IMR-90 (cell line): ENCODE results near the gene SH2D1B. TPM values are rescaled to one million over a fixed set of nuclear protein-coding genes. Genes with fewer than 3 reads are reported as not detected.
"Not testable (repeated sequence)": the region's sequence is repeated elsewhere in the genome, so short reads cannot be mapped to it uniquely, and the experiment has no call there.

ENCODE experiments used
- ATAC-seq: fragments of 200-7000 bp; cut with Tn5 transposase; 2 replicates; pipeline ENCODE4 v1.9.1; 2020; ENCODE audit warnings: low read depth, mild to moderate bottlenecking, moderate library complexity
- BruUV-seq: library from RNA; stranded (reverse); fragments of 400-500 nt; replicated peaks from 2 replicates; lab custom pipeline; 2021; lab: Mats Ljungman, UMichigan
- CTCF ChIA-PET: fragments of 300-600 bp; formaldehyde crosslinking; extraction: SDS; loops from one replicate; lab custom pipeline; 2021; ENCODE audit warnings: antibody characterized with exemption; lab: Yijun Ruan, JAX
- POLR2A ChIA-PET: fragments of 300-600 bp; sonication (Branson Sonifier 250); formaldehyde crosslinking; loops from one replicate; lab custom pipeline; 2022; ENCODE audit warnings: antibody characterized with exemption; ENCODE audit not compliant: unreplicated experiment; lab: Charles Lee
- DNase-seq: peaks from one replicate; pipeline ENCODE4 v3.0.0; 2013
- H2AFZ ChIP-seq: replicated peaks from 2 replicates; pipeline ENCODE3; 2013; ENCODE audit warnings: low read length, mild to moderate bottlenecking; ENCODE audit not compliant: poor library complexity
- H2AK5ac ChIP-seq: 2 replicates; pipeline ENCODE4 v1.6.1; 2013; ENCODE audit warnings: low read depth, low read length, inconsistent platforms
- H2AK9ac ChIP-seq: replicated peaks from 2 replicates; pipeline ENCODE3; 2013; ENCODE audit warnings: mild to moderate bottlenecking, low read depth, low read length, moderate library complexity; ENCODE audit not compliant: poor library complexity
- H2BK120ac ChIP-seq: 2 replicates; pipeline ENCODE4 v1.6.1; 2013; ENCODE audit warnings: low read depth, low read length, inconsistent platforms
- H2BK15ac ChIP-seq: 3 replicates; pipeline ENCODE4 v1.6.1; 2013; ENCODE audit warnings: low read depth, low read length, inconsistent platforms
- H2BK20ac ChIP-seq: 2 replicates; pipeline ENCODE4 v1.6.1; 2013; ENCODE audit warnings: low read depth, mild to moderate bottlenecking, inconsistent platforms, low read length, moderate library complexity
- H2BK5ac ChIP-seq: 2 replicates; pipeline ENCODE4 v1.6.1; 2013; ENCODE audit warnings: mild to moderate bottlenecking, low read depth, low read length, inconsistent platforms; ENCODE audit not compliant: poor library complexity, severe bottlenecking
- H3K14ac ChIP-seq: replicated peaks from 2 replicates; pipeline ENCODE4 v1.6.1; 2013; ENCODE audit warnings: low read depth, low read length, inconsistent platforms
- H3K18ac ChIP-seq: 2 replicates; pipeline ENCODE4 v1.6.1; 2013; ENCODE audit warnings: low read depth, low read length, control low read depth
- H3K23ac ChIP-seq: 2 replicates; pipeline ENCODE4 v1.6.1; 2013; ENCODE audit warnings: low read depth, low read length, inconsistent platforms
- H3K27ac ChIP-seq: 2 replicates; pipeline ENCODE4 v1.5.1; 2013; ENCODE audit warnings: mild to moderate bottlenecking, control low read depth, low read length; ENCODE audit not compliant: insufficient read depth
- H3K27me3 ChIP-seq: 2 replicates; pipeline ENCODE4 v1.6.1; 2013; ENCODE audit warnings: low read length; ENCODE audit not compliant: control insufficient read depth, insufficient read depth
- H3K36me3 ChIP-seq: 2 replicates; pipeline ENCODE4 v1.6.1; 2013; ENCODE audit warnings: low read length, mixed read lengths; ENCODE audit not compliant: control insufficient read depth, insufficient read depth
- H3K4ac ChIP-seq: 2 replicates; pipeline ENCODE4 v1.6.1; 2013; ENCODE audit warnings: low read depth, low read length, inconsistent platforms
- H3K4me1 ChIP-seq: 2 replicates; pipeline ENCODE4 v1.6.1; 2013; ENCODE audit warnings: low read length, mixed read lengths; ENCODE audit not compliant: control insufficient read depth, insufficient read depth
- H3K4me2 ChIP-seq: 2 replicates; pipeline ENCODE4 v1.6.1; 2013; ENCODE audit warnings: low read depth, mild to moderate bottlenecking, control low read depth, low read length, moderate library complexity
- H3K4me3 ChIP-seq: 2 replicates; pipeline ENCODE4 v1.5.1; 2013; ENCODE audit warnings: low read depth, mild to moderate bottlenecking, control low read depth, low read length, moderate library complexity; ENCODE audit not compliant: insufficient read depth
- H3K56ac ChIP-seq: 2 replicates; pipeline ENCODE4 v1.6.1; 2013; ENCODE audit warnings: low read length, inconsistent platforms; ENCODE audit not compliant: insufficient read depth; ENCODE audit errors: extremely low read depth
- H3K79me1 ChIP-seq, 2 experiments: 2 replicates each; pipeline ENCODE4 v1.6.1; 2013; ENCODE audit warnings: low read length in 2 of 2, inconsistent platforms in 1 of 2, low read depth in 1 of 2
- H3K9ac ChIP-seq: 2 replicates; pipeline ENCODE4 v1.6.1; 2013; ENCODE audit warnings: low read depth, low read length, control low read depth
- H3K9me1 ChIP-seq: 2 replicates; pipeline ENCODE4 v1.6.1; 2013; ENCODE audit warnings: low read length, inconsistent platforms; ENCODE audit not compliant: insufficient read depth
- H3K9me3 ChIP-seq: 2 replicates; pipeline ENCODE4 v1.6.1; 2013; ENCODE audit warnings: low read length; ENCODE audit not compliant: control insufficient read depth, insufficient read depth
- H4K20me1 ChIP-seq: 2 replicates; pipeline ENCODE4 v1.6.1; 2013; ENCODE audit warnings: low read length, inconsistent platforms; ENCODE audit not compliant: insufficient read depth
- H4K5ac ChIP-seq: 2 replicates; pipeline ENCODE4 v1.6.1; 2013; ENCODE audit warnings: mild to moderate bottlenecking, low read depth, low read length, control low read depth
- H4K8ac ChIP-seq, 2 experiments: 2 replicates each; pipeline ENCODE4 v1.6.1; 2013; ENCODE audit warnings: low read depth in 2 of 2, low read length in 2 of 2, control low read depth in 1 of 2, inconsistent platforms in 1 of 2
- H4K91ac ChIP-seq: 2 replicates; pipeline ENCODE4 v1.6.1; 2013; ENCODE audit warnings: low read depth, low read length, inconsistent platforms; ENCODE audit not compliant: insufficient read depth
- MAZ ChIP-seq: IDR thresholded peaks from 2 replicates; pipeline ENCODE4 v1.6.1; 2012; ENCODE audit warnings: low read depth, mild to moderate bottlenecking, low read length, improper control_type of control experiment, moderate library complexity, borderline replicate concordance
- NFE2L2 ChIP-seq: fragments of 150-350 bp; IDR thresholded peaks from 2 replicates; pipeline ENCODE4 v1.6.1; 2016; ENCODE audit warnings: low read depth, mild to moderate bottlenecking, low read length
- RCOR1 ChIP-seq: IDR thresholded peaks from 2 replicates; pipeline ENCODE4 v1.6.1; 2012; ENCODE audit warnings: mild to moderate bottlenecking, low read length, improper control_type of control experiment; ENCODE audit not compliant: insufficient replicate concordance
- WGBS, 2 experiments: methylation state at CpG; one replicate each; pipeline versions ENCODE4 v1.1.5 to v1.1.7; 2013; ENCODE audit warnings: missing lambda C conversion rate in 2 of 2; ENCODE audit not compliant: insufficient read length in 1 of 2; ENCODE audit errors: extremely low coverage in 2 of 2; 5-methylcytosine and 5-hydroxymethylcytosine counted together
- dilution Hi-C: fragments of 300-500 bp; cut with HindIII; formaldehyde crosslinking; loops from one replicate; pipeline ENCODE4 v1.14.3; 2018; ENCODE audit warnings: low sequenced_read_pairs; ENCODE audit not compliant: unreplicated experiment
- in situ Hi-C: fragments of 300-500 bp; cut with MboI; formaldehyde crosslinking; loops from 3 replicates; pipeline ENCODE4 v1.14.3; 2019; ENCODE audit warnings: low sequenced_read_pairs, inconsistent platforms, mixed read lengths
- intact Hi-C: fragments of 100-400 bp; cut with micrococcal nuclease; formaldehyde crosslinking; loops from 2 replicates; pipeline ENCODE4 v1.10.0; 2022
- polyA plus RNA-seq, 3 experiments: library from polyadenylated mRNA; depleted of rRNA; stranded (reverse); fragments of >200 nt; gene quantifications; 2 replicates each; pipeline ENCODE4 v1.2.3, GENCODE V29; 2012; ENCODE audit warnings: low replicate concordance in 1 of 3
- total RNA-seq: library from RNA; depleted of rRNA; stranded (reverse); fragments of >200 nt; gene quantifications from 2 replicates; pipeline ENCODE4 v1.2.3, GENCODE V29; 2012
- TF ChIP-seq, protein P1 (sequence below): fragments of 150-350 bp; IDR thresholded peaks from 2 replicates; pipeline ENCODE4 v1.6.1; 2017; ENCODE audit warnings: mild to moderate bottlenecking, antibody characterized with exemption, low read length, low read depth

Gene SH2D1B
- total and polyA plus RNA-seq, 2 of the 4 experiments (the other 2 are of a cell fraction), result 0.03 to 0.18 TPM

DNA sequence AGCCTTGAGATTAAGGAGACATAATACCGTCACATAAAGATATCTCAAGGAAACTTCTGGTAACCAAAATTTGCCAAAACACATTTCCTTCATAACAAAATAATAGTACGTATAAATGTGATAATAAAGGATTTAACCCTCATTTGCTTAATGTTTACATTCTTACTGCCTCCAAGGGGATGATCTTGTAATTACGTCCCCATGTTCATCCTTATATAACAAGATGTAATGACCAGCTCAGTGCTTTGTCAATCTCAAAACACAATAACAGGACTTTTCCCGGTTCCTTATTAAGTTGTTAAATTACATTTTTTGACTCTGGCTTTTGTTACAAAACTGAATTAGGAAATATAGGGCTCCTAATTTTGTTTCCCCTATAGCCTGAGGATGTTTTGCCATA lies 44.4 kb upstream of the SH2D1B start:
- no peak overlapping the region for H3K4me2 ChIP-seq
- in situ Hi-C loops (no loop called here), dilution Hi-C loops (no loop called here), intact Hi-C loops (no loop called here)
- no peak overlapping the region for H4K8ac ChIP-seq
- H4K20me1 ChIP-seq, result no peaks in the 10 kb centered on the region
- H3K27me3 ChIP-seq, result no peaks in the 10 kb centered on the region
- no peak overlapping the region for H2AK5ac ChIP-seq
- H3K18ac ChIP-seq, result no peak overlapping the region
- no peak overlapping the region for H3K23ac ChIP-seq
- no peaks in the 10 kb centered on the region for H3K9me1 ChIP-seq
- ChIA-PET POLR2A (no interaction called here), CTCF (interaction anchor here (0.8 kb wide), 1 partner anchor 11 kb away, joined by 3 read pairs; no protein-coding TSS in a partner anchor)
- H2AK9ac ChIP-seq, result no peak overlapping the region
- no peaks in the 10 kb centered on the region for H3K79me1 ChIP-seq
- H4K5ac ChIP-seq, result no peak overlapping the region
- TF ChIP-seq RCOR1, result no peak
- TF ChIP-seq, protein P1, sequence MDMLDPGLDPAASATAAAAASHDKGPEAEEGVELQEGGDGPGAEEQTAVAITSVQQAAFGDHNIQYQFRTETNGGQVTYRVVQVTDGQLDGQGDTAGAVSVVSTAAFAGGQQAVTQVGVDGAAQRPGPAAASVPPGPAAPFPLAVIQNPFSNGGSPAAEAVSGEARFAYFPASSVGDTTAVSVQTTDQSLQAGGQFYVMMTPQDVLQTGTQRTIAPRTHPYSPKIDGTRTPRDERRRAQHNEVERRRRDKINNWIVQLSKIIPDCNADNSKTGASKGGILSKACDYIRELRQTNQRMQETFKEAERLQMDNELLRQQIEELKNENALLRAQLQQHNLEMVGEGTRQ, result no peak
- no peak for TF ChIP-seq MAZ
- no peak for TF ChIP-seq NFE2L2
- no peak overlapping the region for H2BK20ac ChIP-seq
- no peak overlapping the region for H2BK5ac ChIP-seq
- BruUV-seq, result no TSS peak
- no CpG with 5 or more reads among the region's 4 CpGs for WGBS, 2 experiments
- H3K4me3 ChIP-seq, result no peak overlapping the region
- no peak overlapping the region for H3K9ac ChIP-seq
- no peak overlapping the region for H3K4ac ChIP-seq
- no peak overlapping the region for H3K27ac ChIP-seq
- H2BK120ac ChIP-seq, result no peak overlapping the region
- H3K56ac ChIP-seq, result no peak overlapping the region
- ATAC-seq (no peak), DNase-seq (no peak)
- no peak overlapping the region for H2BK15ac ChIP-seq
- H3K14ac ChIP-seq, result no peak overlapping the region
- H4K91ac ChIP-seq, result no peak overlapping the region
- no peaks in the 10 kb centered on the region for H3K9me3 ChIP-seq
- H3K36me3 ChIP-seq, result no peaks in the 10 kb centered on the region
- no peak overlapping the region for H2AFZ ChIP-seq
- no peaks in the 10 kb centered on the region for H3K4me1 ChIP-seq

- H3K4ac ChIP-seq, H3K36me3 ChIP-seq, H2AK9ac ChIP-seq, DNase-seq, H4K20me1 ChIP-seq, H3K27me3 ChIP-seq, H4K8ac ChIP-seq, H2BK120ac ChIP-seq, H4K5ac ChIP-seq, H4K91ac ChIP-seq, BruUV-seq, H3K9me3 ChIP-seq, H3K18ac ChIP-seq, H3K4me1 ChIP-seq, intact Hi-C loops, H3K23ac ChIP-seq, H2AFZ ChIP-seq, H3K27ac ChIP-seq, dilution Hi-C loops, H3K79me1 ChIP-seq, in situ Hi-C loops, H3K14ac ChIP-seq, H2BK15ac ChIP-seq, ATAC-seq, H2AK5ac ChIP-seq, H3K9ac ChIP-seq, H3K4me2 ChIP-seq, CTCF ChIA-PET, H3K56ac ChIP-seq, H3K4me3 ChIP-seq, H2BK5ac ChIP-seq, POLR2A ChIA-PET, H2BK20ac ChIP-seq, H3K9me1 ChIP-seq: not testable (repeated sequence)
- WGBS, 2 experiments, result no CpG with 5 or more reads among the region's 3 CpGs
These were observed 42.4 kb upstream of the SH2D1B start for GRCh38 chr1:162454361-162454760.
